ENCODE results near the gene CEP162. TPM values are rescaled to one million over a fixed set of nuclear protein-coding genes. Genes with fewer than 3 reads are reported as not detected.

Gene CEP162
- total RNA-seq, 1 experiment from 2014 or later, result 7.9 TPM

GRCh38 chr6:84213217-84213616 lies 14.2 kb downstream of the CEP162 start (continued):
- TF ChIP-seq, protein P1, sequence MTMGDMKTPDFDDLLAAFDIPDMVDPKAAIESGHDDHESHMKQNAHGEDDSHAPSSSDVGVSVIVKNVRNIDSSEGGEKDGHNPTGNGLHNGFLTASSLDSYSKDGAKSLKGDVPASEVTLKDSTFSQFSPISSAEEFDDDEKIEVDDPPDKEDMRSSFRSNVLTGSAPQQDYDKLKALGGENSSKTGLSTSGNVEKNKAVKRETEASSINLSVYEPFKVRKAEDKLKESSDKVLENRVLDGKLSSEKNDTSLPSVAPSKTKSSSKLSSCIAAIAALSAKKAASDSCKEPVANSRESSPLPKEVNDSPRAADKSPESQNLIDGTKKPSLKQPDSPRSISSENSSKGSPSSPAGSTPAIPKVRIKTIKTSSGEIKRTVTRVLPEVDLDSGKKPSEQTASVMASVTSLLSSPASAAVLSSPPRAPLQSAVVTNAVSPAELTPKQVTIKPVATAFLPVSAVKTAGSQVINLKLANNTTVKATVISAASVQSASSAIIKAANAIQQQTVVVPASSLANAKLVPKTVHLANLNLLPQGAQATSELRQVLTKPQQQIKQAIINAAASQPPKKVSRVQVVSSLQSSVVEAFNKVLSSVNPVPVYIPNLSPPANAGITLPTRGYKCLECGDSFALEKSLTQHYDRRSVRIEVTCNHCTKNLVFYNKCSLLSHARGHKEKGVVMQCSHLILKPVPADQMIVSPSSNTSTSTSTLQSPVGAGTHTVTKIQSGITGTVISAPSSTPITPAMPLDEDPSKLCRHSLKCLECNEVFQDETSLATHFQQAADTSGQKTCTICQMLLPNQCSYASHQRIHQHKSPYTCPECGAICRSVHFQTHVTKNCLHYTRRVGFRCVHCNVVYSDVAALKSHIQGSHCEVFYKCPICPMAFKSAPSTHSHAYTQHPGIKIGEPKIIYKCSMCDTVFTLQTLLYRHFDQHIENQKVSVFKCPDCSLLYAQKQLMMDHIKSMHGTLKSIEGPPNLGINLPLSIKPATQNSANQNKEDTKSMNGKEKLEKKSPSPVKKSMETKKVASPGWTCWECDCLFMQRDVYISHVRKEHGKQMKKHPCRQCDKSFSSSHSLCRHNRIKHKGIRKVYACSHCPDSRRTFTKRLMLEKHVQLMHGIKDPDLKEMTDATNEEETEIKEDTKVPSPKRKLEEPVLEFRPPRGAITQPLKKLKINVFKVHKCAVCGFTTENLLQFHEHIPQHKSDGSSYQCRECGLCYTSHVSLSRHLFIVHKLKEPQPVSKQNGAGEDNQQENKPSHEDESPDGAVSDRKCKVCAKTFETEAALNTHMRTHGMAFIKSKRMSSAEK (CRISPR knock-in tag; IDR thresholded peaks at IDR 0.05; ENCODE audit: borderline replicate concordance), result no peak
- TF ChIP-seq ZNF263 (CRISPR knock-in tag; IDR thresholded peaks at IDR 0.05; ENCODE audit: low read depth) (no peak), MXD4 (CRISPR knock-in tag; IDR thresholded peaks at IDR 0.05; ENCODE audit: borderline replicate concordance) (no peak), SMAD3 (CRISPR knock-in tag; IDR thresholded peaks at IDR 0.05; ENCODE audit: borderline replicate concordance) (no peak), ATF3 (CRISPR knock-in tag; conservative IDR thresholded peaks at IDR 0.05) (no peak), ZBTB43 (CRISPR knock-in tag; IDR thresholded peaks at IDR 0.05) (no peak), SP1 (CRISPR knock-in tag; conservative IDR thresholded peaks at IDR 0.05) (no peak), GTF2I (CRISPR knock-in tag; conservative IDR thresholded peaks at IDR 0.05) (no peak), ZNF121 (CRISPR knock-in tag; IDR thresholded peaks at IDR 0.05) (no peak)
- TF ChIP-seq, protein P2, sequence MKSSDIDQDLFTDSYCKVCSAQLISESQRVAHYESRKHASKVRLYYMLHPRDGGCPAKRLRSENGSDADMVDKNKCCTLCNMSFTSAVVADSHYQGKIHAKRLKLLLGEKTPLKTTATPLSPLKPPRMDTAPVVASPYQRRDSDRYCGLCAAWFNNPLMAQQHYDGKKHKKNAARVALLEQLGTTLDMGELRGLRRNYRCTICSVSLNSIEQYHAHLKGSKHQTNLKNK (CRISPR knock-in tag; IDR thresholded peaks at IDR 0.05), result no peak
- TF ChIP-seq, protein P3, sequence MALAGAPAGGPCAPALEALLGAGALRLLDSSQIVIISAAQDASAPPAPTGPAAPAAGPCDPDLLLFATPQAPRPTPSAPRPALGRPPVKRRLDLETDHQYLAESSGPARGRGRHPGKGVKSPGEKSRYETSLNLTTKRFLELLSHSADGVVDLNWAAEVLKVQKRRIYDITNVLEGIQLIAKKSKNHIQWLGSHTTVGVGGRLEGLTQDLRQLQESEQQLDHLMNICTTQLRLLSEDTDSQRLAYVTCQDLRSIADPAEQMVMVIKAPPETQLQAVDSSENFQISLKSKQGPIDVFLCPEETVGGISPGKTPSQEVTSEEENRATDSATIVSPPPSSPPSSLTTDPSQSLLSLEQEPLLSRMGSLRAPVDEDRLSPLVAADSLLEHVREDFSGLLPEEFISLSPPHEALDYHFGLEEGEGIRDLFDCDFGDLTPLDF (CRISPR knock-in tag; IDR thresholded peaks at IDR 0.05), result no peak
- TF ChIP-seq, protein P4, sequence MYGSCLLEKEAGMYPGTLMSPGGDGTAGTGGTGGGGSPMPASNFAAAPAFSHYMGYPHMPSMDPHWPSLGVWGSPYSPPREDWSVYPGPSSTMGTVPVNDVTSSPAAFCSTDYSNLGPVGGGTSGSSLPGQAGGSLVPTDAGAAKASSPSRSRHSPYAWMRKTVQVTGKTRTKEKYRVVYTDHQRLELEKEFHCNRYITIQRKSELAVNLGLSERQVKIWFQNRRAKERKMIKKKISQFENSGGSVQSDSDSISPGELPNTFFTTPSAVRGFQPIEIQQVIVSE (CRISPR knock-in tag; IDR thresholded peaks at IDR 0.05; ENCODE audit: borderline replicate concordance), result no peak

DNA sequence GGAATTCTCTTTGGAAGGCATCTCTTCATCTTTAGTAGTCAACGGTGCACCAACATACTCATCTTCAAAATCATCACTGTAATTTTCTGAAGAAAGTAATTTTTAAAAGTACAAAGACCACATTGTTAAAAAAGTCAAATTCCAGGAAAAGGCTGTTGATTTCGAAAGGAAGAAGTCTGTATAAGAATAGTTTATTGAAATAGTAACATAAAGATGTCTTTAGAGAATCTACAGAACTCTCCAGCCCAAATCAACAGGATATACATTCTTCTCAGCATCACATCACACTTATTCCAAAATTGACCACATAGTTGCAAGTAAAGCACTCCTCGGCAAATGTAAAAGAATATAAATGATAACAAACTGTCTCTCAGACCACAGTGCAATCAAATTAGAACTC lies 23.4 kb downstream of the CEP162 start:
- POLR2A ChIA-PET, result no interaction called here
- H3K36me3 Mint-ChIP-seq, result peaks cover 23% of the 10 kb centered on the region
- no peaks in the 10 kb centered on the region for H3K27me3 Mint-ChIP-seq (ENCODE audit: low read depth)
- CTCF ChIA-PET, result no interaction called here
- H3K9me3 Mint-ChIP-seq, result peaks cover 3% of the 10 kb centered on the region; the same call in 1 of the 2 replicates
- H3K4me1 Mint-ChIP-seq, result no peaks in the 10 kb centered on the region
- no peak for ATAC-seq
- peak overlapping the region; percentile 47; the same call in 1 of the 2 replicates for H3K27ac Mint-ChIP-seq
- DNase-seq (ENCODE audit: low spot score), result no peak
- H3K4me3 Mint-ChIP-seq, result no peak overlapping the region
- no peak for TF ChIP-seq MYBL2 (CRISPR knock-in tag; IDR thresholded peaks at IDR 0.05)
- TF ChIP-seq, protein P1 (CRISPR knock-in tag; IDR thresholded peaks at IDR 0.05; ENCODE audit: borderline replicate concordance), result no peak
- TF ChIP-seq FOXK1 (CRISPR knock-in tag; IDR thresholded peaks at IDR 0.05), result no peak
- TF ChIP-seq, protein P5, sequence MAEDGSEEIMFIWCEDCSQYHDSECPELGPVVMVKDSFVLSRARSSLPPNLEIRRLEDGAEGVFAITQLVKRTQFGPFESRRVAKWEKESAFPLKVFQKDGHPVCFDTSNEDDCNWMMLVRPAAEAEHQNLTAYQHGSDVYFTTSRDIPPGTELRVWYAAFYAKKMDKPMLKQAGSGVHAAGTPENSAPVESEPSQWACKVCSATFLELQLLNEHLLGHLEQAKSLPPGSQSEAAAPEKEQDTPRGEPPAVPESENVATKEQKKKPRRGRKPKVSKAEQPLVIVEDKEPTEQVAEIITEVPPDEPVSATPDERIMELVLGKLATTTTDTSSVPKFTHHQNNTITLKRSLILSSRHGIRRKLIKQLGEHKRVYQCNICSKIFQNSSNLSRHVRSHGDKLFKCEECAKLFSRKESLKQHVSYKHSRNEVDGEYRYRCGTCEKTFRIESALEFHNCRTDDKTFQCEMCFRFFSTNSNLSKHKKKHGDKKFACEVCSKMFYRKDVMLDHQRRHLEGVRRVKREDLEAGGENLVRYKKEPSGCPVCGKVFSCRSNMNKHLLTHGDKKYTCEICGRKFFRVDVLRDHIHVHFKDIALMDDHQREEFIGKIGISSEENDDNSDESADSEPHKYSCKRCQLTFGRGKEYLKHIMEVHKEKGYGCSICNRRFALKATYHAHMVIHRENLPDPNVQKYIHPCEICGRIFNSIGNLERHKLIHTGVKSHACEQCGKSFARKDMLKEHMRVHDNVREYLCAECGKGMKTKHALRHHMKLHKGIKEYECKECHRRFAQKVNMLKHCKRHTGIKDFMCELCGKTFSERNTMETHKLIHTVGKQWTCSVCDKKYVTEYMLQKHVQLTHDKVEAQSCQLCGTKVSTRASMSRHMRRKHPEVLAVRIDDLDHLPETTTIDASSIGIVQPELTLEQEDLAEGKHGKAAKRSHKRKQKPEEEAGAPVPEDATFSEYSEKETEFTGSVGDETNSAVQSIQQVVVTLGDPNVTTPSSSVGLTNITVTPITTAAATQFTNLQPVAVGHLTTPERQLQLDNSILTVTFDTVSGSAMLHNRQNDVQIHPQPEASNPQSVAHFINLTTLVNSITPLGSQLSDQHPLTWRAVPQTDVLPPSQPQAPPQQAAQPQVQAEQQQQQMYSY (CRISPR knock-in tag; IDR thresholded peaks at IDR 0.05), result no peak
- no peak for TF ChIP-seq FOXJ3 (CRISPR knock-in tag; IDR thresholded peaks at IDR 0.05; ENCODE audit: borderline replicate concordance)
- TF ChIP-seq ZNF416 (CRISPR knock-in tag; IDR thresholded peaks at IDR 0.05), result no peak
- TF ChIP-seq EMX1 (CRISPR knock-in tag; IDR thresholded peaks at IDR 0.05), result no peak

Measured in WTC11 (cell line).